Measurements from ENCODE around the gene DENND6B.
"Not testable (repeated sequence)": the region's sequence is repeated elsewhere in the genome, so short reads cannot be mapped to it uniquely, and the experiment has no call there.

DENND6B gene

DNA sequence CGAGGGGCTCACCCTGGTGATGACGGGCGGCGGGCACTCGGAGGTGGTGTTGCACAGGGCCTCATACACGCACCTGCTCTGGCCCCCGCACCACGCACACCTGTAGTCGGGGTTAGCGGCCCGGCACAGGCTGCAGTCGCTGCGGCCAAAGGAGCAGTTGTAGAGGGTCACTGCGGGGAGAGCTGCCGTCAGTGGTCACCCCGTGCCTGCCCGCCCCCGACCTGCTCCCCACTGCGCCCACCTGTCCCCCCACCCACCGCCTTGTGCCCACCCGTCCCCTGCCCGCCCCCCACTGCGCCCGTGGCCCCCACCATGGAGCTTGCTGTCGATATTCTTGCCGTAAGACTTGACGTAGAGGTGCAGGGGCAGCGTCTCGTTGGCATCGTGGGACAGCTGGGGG, 43.0 kb downstream of the DENND6B start:
- DNase-seq: no peak

DNA sequence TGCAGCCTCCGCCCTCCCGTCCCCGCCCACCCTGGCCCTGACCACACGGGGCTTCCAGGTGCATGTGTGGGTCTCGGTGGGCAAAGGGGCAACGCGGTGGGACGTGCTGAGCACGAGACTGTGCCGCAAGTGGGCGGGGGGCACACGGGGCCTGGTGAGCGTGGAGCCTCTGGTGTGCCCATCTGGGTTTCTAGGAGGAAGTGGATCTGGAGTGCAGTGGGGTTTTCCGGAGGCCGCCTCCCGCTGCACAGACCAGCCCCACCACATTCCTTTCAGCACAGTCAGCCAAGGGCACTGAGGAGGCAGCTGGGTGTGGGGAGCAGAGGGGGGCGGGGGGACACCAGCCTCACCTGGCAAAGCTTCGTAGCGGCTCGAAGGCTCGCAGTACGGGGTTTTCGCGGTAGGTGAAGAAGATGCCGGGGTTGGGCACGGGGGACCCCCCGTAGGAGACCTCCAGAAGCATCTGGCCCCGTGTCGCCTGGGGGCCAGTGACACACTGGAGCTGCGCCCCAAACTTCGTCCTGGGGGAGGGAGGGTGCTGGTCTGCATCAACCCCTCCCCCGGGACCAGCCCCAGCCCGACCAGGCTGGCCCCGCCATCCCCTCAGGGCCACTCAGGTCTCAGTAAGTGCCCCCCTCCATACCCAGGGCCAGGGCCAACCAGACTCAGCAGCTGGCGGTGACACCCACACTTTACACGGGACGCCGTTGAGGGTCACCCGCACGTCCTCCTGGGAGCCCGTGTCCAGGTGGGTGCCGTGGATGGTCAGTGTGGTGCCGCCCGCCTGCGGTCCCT, 44.3 kb downstream of the DENND6B start:
- DNase-seq: no peak

GRCh38 chr22:50281957-50282356, 44.9 kb downstream of the DENND6B start:
- no peak for DNase-seq

- no peak for DNase-seq
Measured at GRCh38 chr22:50281384-50281760, 45.4 kb downstream of the DENND6B start.

- no peak for DNase-seq
Measured at GRCh38 chr22:50280708-50281383, 46.0 kb downstream of the DENND6B start.

DNA sequence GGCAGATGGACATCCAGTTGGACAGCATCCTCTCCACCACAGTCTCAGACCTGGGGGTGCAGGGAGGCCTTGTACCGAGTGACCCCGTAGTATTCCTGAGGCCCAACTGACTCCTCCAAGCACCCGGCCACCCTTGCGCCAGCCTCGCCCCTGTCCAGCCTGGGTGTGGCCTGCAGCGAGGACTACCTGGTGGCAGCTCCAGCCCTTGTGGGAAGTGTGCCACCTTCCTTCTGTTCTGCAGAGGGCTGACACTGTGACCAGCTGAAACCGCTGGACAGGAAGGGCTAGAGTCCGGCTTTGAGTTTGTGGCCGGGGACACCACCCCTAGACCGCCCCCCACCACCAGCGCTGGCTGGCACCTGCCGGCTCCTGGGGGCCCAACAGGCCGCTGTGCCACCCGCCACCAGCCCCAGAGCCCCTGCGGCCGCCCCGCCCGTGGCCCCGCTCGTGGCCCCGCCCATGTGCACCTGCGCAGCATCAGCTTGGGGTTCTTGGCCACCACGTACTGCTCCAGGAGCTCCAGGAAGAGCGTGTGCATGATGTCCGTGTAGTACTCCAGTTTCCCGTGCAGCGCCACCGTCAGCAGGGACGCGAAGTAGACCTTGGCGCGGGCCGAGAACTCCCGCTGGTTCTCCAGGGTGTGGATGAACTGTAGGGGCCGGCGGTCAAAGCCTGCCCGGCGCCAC, 46.6 kb downstream of the DENND6B start:
- no peak for DNase-seq

- no peak for DNase-seq
Measured at GRCh38 chr22:50278956-50279619, 47.7 kb downstream of the DENND6B start.

GRCh38 chr22:50278461-50278860, 48.4 kb downstream of the DENND6B start:
- no peak for DNase-seq

DNA sequence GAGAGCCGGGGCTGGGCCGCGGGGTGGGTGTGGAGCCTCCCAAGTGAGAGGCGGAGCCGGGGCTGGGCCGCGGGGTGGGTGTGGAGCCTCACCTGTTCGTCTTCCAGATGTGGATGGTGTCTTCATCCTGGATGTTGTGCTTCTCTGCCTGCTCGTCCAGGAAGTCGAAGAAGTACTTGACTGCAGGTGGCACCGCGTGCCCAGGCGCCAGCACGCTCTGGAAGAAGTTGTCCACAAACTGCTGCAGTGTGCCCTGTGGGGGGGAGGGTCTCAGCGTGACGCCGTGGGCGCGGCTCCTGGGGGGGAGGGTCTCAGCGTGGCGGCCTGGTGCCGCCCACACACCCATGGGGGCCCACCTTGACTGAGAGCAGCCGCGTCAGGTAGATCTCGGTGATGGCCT, 49.1 kb downstream of the DENND6B start:
- DNase-seq: no peak

GRCh38 chr22:50276143-50276542, 50.7 kb downstream of the DENND6B start:
- DNase-seq: peak; percentile 73

- no peak for DNase-seq
Measured at GRCh38 chr22:50275181-50276055, 51.4 kb downstream of the DENND6B start.

- no peak for DNase-seq
Measured at GRCh38 chr22:50274771-50275170, 52.0 kb downstream of the DENND6B start.

DNA sequence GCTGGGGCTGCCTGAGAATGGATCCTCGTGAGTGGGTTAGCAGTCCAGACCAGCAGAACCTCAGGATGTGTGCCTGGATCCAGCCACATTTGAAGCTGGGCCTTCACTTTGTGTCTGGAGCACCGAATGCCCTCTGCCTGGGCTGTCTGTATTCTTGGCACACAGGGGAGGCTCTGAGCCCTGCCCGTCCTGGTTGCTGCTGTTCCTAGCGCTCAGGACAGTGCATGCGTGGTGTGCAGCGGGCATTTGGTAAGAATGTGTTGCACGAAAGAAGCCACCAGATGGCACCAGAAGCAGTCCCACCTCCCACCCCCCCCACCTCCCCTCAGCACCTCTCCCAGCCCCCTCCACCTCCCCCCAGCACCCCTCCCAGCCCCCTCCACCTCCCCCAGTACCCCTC, 52.5 kb downstream of the DENND6B start:
- peak; percentile 64 for DNase-seq

DNA sequence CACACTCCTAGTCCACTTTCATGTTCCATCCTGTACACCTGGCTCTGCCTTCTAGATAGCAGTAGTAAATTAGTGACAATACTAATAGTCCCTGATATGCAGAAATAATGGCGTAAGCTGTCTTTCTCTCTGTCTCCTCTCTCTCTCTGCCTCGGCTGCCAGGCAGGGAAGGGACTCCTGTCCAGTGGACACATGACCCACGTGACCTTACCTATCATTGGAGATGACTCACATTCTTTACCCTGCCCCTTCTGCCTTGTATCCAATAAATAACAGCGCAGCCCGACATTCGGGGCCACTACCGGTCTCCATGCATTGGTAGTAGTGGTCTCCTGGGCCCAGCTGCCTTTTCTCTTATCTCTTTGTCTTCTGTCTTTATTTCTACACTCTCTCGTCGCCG, 53.0 kb downstream of the DENND6B start:
- not testable (repeated sequence) for DNase-seq

- not testable (repeated sequence) for DNase-seq
Measured at GRCh38 chr22:50273352-50273751, 53.5 kb downstream of the DENND6B start.

DNA sequence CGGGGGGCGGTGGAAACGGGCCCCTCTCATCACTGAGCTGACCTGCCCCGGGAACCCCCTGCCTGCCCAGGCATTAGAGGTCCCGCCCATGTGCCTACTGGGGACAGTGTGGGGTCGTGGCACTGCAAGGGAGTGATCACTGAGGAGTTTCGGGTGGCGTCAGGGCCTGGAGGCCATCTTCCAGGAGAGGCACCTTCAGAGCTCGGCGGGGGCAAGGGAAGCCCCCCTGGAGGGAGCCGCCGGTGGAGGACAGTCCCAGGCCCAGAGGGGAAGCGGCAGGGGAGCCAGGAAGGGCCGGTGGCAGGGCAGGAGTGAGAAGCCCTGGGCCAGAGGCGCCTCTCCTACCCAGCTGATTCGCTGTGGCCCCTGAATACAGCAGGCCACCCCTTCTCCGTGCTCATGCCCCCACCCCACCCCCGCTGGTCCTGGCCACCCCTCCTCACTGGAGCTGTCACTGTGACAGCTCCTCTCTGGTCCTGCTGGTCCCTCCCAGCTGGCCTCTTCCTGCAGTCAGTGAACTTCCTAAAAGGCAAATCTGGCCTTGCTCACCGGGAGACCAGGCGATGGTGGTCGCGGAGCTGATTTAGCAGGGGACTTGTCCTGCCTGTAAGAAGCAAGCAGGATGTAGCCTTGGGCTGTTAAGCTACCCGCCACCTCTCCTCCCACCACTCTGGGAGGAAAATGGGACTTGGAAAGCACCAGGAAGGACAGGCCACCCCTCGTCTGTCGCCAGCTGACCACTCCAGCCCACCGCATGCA, 54.6 kb downstream of the DENND6B start:
- no peak for DNase-seq

DNA sequence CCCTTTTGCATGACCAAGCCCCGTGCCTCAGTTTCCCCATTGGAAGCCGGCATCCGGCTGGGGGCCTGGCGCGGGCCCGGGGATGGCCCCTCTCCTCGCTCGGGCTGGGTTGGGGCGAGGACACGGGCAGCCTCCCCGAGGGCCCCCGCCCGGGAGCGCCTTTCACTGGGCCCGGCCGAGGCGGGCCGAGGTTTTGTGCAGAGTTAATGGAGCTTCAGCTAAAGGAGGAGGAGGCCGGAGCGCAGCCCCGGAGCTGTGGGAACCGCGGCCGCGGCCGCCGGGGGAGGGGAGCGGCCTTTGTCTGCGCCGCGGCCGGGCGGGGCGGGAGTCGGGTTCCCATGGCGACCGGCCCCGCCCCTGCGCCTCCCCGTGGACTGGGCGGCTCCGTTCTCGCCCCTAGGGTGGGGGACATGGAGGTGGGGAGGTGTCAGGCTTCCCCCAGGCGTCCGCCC, 55.3 kb downstream of the DENND6B start:
- DNase-seq: peak; percentile 58

DNA sequence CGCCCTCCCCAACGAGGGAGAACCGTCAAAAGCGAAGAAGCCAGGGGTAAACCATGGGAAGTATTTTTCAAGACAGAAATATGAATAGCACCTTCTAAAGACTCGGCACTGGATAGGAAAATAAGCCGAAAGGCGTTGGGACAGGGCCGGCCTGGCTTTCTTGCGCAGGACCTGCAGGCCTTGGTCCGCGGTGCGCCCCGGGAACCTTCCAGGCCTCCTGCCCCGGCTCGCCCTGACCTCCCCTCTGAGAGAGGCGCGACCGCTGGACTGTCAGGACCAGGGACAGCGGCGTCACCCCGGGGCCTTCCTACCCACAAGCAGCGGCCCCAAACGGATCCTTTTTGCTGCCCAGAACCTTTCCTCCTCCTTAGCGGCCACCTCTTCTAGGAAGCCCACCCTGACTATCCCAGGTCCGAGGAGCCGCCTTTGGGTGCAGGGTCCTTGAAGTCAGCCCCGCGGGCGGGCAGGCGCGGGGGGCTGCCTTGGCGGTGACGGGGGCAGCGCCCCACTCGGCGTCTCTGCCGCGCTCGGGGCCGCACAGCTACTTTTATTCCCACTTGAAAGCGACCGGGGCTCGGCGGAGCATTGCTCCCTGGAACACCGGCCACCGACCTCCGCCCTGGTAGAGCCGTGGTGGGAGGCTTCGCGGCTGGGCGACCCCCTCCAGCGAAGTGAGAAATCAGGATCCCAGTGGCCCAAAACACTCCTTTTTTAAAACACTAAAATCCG, 56.0 kb downstream of the DENND6B start:
- peak; percentile 54 for DNase-seq

DNA sequence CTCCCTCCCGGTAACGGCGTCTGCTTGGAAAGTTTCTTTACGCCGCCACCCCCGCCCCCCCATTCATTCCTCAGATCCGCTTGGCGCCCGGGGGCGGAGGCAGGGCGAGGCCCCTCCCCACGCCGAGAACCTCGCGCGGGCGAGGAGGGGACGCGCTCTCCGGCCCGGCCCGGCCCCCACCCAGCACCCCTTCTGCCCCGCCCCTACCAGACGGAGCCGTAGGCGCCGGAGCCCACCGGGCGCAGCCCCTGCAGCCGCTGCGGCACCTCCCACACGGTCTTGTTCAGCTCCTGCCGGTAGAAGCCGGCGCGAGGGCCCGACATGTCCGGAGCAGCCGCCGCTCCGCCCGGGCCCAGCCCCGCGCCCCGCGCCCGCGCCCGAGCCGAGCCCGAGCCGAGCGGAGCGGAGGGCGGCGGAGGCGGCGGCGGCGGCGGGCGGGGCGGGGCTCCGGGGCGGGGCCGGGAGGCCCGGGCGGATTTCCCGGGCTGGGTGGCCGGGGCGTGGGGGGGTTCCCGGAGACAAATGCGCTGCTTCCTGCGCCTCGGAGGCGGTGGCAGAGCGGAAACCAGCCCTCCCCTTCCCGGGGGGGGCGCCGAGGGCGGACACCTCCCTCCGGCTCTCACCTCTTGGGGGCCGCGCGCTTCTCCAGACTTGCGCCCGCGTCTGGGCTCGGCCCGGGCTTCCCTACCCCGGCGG, 56.7 kb downstream of the DENND6B start, which contains the start of gene MAPK11:
MAPK11 (minus strand) TSS at position 411 of the 696 bp plus-strand sequence; CDS start at position 323, 88 bp downstream.
- peak; percentile 74 for DNase-seq

GRCh38 chr22:50269573-50269969, 57.2 kb downstream of the DENND6B start:
- no peak for DNase-seq
